MV-4-11 (cell line): Measurements from ENCODE around the gene FCN2.

ENCODE experiments used
- DNase-seq: peaks from one replicate; lab custom pipeline; 2025; lab: John Stamatoyannopoulos, UW

Gene FCN2

DNA sequence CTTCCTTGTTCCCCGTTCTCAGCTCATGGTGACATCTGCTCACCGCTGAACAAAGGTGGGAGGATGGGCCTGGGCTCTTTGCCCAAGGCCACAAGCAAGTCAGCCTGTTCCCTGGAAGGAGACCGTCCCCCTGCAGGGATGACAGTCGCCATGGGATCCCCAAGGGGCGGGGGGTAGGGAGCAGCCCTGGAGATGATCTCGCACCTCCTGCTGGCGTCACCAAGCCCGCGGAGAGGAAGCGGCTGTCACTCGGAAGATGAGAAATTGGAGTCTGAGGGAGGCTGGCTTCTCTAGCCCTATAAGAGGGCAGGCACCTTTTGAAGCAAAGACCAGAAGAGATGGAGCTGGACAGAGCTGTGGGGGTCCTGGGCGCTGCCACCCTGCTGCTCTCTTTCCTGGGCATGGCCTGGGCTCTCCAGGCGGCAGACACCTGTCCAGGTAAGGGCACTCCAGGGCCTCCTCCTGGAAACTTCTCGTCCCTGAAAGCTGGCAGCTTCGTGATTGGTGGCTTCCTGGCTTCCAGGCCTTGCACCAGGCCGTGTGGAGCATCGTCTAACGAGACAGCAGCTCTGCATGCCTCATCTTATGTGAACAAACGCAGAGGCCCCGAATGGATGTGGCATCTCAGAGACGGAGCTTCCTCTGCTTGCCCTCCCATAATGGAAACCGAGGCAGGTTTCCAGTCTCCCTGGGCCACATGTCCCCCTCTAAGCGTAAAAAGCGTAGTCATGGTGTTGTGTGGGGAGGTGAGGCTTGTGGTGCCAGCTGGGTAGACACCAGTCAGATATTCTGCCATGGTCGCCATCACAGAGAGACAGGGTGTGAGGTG, at the start of gene FCN2:
FCN2 (plus strand) TSS at position 327 of the 829 bp plus-strand sequence; CDS start at position 339, 12 bp downstream.
- no peak for DNase-seq

DNA sequence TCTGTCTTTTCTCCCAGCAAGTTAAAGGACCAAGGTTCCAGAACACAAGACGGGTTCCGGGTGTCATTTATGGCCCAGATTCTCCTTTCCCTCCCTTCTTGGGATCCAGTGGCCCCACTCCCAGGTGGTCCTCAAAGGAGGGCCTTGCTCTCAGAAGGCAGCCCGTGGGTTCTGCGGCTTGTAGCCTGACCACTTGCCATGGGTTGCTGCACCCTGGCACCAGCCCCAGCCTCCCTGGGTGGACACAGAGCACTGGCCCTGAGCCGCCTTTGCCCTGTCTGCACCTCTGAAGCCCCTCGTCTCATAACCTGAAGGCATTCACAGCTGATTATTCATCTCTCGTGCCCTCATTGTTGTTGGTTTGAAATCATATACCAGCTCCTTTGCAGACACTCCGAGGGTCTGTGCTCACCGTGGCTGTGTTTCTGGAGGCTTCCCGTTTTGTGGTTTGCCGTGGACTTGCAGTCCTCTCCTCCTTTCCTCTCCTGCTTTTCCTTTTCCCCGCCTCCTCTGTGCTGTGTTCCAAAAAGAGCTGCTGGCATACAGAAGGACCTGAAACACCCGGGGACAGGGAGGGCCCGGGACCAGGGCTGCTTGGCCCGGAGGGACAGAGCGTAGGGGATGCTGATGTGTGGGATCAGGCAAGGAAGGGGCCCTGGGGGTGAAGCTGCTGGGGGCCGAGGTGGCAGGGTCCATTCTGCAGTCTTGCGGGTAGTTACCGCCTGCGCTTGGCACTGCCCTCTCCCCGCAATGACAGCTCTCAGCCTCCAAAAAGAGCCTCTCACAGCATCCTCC, 49.5 kb upstream of the FCN2 start:
- no peak for DNase-seq

DNA sequence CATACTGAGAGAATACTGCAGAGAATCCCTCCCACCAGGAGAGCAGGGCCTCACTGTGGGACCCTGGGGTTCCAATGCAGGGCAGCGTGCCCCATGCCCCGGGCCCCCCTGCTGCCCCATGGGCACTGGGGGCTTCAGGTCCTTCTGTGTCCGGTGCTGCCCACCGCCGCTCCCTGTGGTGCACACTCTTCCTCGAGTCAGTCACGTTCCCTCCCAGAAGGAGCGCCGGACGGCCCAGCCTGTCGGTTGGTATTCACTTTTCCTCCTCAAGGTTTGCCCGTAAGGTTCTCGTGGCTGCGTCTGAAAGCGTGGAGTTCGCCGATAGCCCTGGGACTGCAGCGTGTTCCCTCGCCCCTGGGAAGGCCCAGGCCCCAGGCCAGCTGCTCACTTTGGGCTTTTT, 48.1 kb upstream of the FCN2 start:
- DNase-seq = no peak

DNA sequence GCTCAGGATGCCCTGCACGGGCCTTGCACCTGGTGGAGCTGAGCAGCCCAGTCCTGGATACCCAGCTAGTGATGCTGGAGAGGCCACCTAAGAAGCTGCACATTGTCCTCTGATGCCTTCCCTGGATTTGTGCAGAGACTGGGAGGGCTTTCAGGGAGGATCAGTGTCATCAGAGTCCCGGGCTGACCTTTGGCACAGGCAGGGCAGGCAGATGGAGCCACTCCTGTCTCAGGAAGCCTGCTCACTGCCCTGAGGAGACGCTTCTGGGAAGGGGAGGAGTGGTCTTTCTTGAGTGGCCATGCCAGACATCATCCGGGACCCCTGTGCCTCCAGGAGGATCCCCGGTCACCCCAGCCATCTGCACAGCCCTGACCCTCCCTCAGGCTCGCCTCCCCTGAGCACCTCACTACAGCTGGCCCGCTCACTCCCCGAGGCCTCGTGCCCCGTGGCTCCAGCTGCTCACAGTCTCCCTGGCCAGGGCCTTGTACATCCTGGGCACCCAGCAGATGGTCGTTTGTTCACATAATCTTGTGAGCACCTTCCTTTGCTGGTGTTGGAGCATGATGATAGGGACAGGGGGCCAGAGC, 47.2 kb upstream of the FCN2 start:
- DNase-seq = no peak

DNA sequence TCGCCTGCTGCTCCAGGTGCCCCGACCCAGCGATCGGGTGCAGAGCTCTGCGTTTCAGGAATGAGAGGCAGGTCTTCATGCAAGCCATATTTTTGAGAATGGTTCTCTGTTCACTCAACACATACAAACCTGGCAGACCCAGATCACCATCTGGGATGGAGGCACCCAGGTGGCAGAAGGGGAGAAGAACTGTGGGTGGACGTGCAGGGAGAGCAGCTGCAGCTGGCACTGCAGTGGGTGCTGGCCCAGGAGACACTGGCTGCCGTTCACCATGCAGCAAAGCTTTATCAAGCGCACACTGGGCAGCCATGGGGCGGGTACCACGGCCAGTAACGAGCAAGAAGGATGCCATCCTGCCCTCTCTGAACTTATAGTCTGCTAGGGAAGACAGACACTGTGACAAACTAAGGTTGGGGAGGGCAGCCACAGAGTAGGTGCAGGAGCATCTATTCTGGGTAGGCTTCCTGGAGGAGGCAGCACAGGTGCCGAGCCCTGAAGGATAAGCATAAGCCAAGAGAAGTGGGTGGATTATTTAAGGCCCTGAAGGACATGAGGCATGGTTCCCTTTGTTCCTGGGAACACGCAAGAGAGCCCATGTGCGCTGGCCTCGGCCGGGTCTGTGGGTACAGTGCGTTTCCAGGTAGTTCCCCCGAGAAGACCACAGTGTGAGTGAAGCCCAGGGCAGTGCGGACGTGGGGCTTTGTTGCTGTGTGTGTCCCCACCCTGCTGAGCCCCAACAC, 46.2 kb upstream of the FCN2 start:
- DNase-seq = no peak

DNA sequence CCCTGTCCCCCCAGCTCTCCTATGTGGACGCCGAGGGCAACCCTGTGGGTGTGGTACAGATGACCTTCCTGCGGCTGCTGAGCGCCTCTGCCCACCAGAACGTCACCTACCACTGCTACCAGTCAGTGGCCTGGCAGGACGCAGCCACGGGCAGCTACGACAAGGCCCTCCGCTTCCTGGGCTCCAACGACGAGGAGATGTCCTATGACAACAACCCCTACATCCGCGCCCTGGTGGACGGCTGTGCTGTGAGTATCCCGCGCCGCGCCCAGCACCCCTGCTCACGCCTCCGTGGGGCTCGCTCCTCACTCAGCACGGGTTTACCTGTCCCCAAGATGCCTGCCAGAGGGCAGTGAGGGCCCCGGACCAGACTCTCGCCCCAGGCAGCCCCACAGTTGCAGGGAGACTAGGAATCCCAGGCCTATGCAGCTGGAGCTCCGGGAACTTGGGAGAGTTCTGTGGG, 45.6 kb upstream of the FCN2 start:
- no peak for DNase-seq

DNA sequence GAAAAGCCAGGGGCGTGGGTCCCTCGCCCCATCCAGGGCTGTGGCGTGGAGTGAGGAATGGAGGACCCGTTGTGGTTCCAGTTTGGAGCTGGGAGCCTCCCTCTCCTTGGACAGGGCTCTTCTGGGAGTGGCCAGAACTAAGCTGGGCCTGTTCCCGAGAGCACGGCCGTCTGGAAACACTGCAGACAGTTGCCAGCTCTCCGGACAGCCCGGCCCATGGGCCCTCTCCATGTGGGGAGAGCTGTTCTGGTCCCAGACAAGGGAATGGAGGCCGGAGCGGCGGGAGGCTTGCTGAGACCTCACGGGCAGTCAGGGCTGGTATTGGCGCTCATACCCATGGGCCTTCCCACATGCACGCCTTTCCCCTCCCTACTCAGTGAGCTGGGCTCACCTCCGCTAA, 45.2 kb upstream of the FCN2 start:
- DNase-seq = no peak

DNA sequence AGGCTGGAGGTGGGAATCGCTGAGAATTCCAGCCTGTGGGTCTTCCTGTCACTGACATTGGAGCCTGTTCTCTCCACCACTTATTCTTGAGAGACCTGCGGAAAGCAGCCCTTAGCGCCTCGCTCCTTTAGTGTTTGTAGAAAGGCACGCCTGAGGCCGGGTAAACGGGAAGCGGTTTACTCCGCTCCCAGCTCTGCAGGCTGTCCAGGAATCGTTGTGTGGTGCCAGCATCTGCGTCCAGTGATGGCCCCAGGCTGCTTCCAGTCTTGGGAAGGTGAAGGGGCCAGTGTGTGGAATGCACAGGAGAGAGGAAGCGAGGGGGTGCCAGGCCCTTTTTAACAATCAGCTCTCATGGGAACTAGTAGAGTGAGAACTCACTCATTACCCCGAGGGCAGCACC, 44.6 kb upstream of the FCN2 start:
- no peak for DNase-seq

DNA sequence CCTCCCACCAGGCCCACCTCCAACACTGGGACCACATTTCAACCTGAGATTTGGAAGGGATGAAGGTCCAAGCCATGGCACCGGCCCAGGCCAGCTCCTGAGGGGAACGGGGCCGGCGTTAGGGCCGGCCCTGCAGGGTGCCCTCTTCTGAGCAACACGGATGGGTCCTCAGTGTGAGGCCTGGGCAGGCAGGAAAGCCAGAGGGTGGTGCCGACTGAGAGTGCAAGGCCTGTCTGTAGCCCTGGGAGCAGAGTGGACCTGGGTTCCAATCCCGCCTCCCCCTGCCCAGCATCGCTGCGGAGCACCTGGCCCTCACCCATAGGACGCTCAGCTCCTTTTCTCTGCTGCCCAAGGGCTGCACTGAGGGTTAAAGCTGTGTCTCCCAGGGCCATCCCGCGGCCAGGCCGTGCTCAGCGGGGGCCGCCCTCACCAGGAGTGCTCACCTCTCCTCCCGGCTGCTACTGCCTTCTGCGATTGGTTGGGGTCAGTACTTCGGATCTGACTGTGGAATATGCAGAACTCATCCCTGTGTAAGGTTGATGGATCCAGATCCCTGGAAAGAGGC, 44.1 kb upstream of the FCN2 start:
- DNase-seq = no peak

DNA sequence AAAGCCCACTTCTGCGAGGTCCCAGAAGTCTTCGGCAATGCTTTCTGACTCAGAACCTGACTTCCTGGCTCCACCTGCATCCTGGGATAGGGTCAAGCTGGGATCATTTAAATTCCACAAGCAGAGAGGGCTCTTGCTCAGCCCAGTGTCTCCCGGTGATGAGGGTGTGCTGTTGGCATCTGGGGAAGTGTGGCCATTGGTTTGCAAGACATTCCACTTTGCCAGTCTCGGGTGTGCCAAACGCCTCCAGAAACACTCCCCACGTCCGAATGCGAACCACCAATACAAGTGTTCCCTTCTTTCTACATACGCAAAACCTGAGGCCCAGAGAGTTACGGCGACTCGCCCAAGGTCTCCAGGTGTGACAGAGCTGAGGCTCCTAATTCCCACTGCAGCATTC, 43.1 kb upstream of the FCN2 start:
- no peak for DNase-seq

DNA sequence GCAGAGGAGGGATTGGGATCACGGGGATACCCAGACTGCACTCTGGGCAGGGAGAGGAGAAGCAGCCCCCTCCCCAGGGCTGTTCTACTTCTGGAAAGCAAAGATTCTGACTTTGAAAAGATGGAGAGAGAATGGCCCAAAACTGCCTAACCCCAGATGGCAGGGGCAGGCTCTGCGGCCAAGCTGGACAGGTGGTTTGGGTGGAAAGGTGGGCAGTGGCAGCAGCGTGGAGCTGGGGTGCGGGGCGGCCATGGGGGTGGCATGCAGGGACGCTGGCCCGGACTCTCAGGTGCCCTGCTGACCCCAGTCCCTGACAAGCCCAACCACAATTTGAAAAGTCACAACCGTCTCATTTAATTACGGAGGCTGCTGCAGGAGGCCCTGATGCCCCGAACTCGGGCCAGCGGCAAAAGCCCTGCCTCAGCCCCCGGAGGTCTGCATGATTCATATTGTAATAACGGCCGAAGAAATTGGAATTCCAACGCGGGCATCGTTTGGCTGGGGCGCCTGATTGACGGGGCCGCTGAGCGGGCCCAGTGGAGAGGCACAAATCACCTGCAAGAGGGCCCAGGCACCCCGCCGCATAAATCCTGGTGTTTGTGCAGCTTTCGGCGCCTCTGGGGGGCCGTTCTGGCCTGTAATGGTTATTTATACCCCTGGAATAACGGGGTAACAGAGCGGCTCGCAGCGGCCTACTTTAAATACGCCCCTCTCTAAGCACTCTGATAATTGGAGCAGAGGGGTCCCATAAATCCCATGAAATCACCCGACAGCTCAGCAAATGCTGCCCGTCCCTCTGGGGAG, 41.8 kb upstream of the FCN2 start:
- no peak for DNase-seq

DNA sequence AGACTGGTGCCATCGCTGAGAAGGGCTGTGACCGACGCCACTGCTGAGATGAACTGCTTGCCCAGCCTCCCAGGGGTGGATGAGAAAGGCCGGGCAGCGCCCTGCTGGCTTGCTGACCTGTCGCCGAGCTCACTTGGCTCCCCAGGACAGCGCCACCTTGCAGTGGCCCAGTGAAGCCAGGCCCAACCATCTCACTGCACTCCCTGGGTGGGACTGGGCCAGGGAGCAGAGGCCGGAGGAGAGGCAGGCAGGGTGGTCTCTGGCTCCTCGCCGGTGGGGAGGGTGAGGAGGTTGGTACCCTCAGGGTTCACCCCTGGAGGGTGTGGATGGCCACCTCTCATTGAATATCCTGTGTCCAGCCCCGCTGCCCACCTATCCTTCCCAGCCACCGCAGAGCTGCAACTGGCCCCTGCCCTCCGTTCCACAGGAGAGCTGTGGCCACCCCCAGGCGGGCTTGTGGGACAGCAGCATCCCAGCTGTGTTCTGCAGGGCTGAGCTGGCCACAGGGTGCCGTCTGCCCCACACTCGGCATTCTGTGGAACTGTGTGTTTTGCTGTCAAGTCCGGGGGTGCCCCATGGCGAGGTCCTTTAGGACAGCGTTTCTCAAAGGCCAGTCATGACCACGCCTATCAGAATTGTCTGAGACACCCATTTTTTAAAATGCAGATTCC, 41.0 kb upstream of the FCN2 start:
- no peak for DNase-seq

DNA sequence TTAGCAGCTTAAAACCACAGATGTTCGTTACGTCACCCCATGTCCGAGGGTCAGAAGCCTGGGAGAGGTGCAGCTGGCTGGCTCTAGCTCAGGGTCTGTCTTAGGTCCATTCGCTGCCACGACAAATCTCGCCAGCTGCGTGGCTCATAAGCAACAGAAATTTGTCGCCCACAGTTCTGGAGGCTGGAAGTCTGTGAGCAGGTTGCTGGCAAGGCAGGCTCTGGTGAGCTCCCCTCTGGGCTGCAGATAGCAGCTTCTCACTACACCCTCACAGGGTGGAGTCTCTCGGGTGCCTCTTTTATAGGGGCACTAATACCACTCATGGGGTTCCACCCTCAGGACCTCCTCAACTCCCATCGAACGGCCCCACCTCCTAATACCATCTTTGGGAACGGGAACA, 40.1 kb upstream of the FCN2 start:
- DNase-seq = no peak

DNA sequence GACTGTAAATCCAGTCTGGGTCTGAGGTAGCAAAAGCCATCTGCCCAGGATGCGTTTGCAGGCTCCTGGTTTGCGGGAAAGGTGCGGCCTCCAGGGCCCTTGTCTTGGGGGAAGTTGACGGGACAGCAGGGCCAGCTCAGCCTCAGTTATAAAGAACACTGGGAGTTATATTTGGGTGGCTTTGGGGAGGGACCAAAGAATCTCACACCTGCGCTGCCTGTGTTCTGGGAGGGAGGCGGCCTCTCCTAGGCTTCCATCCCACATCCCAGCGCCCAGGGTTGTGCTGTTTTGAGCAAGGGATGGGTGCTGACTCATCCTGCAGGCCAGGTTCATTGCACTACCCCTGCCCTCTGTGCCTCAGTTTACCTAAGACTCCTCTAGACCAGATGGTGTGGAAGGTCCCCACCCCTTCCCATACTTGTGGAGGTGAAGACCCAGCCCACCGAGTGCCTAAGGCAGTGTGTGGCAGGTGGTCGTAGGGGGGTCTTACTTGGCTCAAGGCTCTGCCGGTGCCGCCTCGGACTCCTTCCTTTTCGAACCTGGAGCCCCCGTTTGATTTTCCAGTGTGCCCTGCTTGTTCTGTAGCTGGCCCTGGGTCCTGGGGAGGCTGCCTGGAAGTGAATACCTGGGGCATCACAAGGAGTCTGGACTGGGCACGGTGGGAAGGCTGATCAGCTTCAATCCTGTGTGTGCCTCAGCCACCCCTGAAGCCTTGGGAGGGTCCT, 39.3 kb upstream of the FCN2 start:
- no peak for DNase-seq

DNA sequence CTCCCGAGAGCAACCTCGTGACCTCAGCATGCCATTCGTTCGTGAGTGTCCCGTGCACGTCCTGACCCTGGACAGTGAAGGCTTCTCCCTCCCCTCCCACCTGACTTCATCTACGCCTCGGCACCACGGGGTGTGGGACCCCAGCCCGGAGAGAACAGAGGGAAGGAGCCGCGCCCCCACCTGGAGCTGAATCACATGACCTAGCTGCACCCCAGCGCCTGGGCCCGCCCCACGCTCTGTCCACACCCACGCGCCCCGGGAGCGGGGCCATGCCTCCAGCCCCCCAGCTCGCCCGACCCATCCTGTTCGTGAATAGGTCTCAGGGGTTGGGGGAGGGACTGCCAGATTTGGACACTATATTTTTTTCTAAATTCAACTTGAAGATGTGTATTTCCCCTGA, 38.3 kb upstream of the FCN2 start:
- DNase-seq = no peak

DNA sequence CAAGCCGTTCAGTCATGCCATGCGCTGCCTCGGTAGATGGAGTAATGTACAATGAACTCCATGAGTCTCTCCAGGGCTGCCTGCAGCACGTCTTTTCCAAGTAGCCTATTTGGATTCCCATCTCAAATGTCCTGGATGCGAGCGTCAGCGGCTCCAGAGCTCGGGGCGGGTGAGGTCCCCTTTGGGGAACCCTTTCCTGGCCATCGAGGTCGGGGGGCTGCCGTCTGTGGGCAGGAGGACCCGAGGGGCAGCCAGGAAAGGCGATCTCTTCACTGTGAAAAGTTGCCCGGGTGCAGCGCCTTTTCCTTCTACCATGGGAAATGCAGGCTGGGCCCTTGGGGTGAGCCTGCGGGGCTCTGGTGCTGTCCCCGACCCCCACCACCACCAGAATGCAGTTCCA, 36.9 kb upstream of the FCN2 start:
- no peak for DNase-seq

DNA sequence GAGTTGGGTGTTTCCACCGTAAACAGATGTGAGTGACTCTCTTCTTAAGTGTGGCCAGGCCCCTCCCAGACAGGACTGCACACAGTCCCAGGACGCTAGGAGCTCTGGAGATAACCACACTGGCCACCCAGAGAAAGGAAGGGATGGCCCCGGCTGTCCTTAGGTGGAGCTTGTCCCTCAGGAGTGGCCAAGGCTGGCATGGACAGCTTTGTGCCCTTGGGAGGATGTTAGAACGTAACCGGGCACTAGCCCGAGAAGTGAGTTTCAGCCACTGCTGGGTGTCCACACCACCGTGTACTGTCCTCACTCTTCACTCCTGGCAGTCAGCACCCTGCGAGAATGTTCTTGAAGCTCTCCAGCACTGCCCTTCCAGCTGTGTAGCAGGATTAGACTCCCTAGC, 35.8 kb upstream of the FCN2 start:
- DNase-seq = no peak

DNA sequence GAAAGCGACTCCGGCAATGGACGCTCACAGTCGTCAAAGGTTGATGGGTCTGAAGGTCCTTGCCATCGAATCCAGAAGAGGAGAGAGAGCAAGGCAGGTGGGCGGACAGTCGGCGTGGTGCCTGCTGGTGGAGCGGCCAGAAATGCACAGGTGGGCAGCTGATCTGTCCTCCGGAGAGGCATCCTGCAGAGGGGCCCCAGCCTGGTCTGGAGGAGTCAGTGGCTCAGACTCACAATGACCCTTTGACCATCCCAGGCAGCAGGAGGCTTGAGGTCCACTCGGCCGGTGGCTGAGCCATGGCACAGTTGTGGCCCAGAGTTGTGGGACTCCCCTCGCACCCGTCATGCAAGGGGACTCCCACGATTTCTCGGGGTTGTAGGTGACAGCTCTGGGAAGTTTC, 34.4 kb upstream of the FCN2 start:
- no peak for DNase-seq

DNA sequence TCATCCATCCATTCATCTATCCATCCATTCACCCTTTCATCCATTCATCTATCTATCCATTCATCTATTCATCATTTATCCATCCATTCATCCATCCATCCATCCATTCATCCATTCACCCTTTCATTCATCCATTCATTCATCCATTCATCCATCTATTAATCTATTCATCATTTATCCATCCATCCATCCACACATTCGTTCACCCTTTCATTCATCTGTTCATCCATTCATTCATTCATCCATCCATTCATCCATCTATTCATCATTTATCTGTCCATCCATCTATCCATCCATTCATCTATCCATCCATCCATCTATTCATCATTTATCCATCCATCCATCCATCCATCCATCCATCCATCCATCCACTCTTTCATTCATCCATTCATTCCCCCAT, 33.9 kb upstream of the FCN2 start:
- DNase-seq = no peak

DNA sequence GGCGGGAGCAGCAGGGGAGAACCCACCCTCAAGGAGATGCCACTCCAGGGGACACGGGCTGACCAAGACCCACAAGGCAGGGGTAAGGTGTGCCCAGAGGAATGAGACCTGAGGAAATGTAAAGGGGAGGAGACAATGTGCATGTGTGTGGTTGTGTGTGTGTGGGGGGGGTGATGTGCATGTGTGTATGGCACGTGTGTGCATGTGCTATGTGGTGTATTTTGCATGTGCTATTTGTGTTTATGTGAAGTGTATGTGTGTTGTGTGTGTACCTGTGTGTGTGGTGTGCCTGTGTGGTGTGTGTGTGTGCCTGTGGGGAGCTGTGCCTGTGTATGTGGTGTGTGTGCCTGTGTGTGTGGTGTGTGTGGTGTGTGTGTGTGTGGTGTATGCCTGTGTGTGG, 33.5 kb upstream of the FCN2 start:
- DNase-seq = no peak
